H9 (cell line): ENCODE data around the gene CLCNKA. TPM values are rescaled to one million over a fixed set of nuclear protein-coding genes. Genes with fewer than 3 reads are reported as not detected.

Experiments
- DNase-seq: peaks from one replicate; pipeline ENCODE4 v3.0.0-alpha.2; 2017
- H2AFZ ChIP-seq: one replicate; pipeline ENCODE4 v1.6.1; 2013; ENCODE audit warnings: mild to moderate bottlenecking, low read length, control low read depth, moderate library complexity
- H2AK5ac ChIP-seq: 2 replicates; pipeline ENCODE4 v1.6.1; 2013; ENCODE audit warnings: low read length, control low read depth, mixed read lengths; ENCODE audit not compliant: insufficient read length
- H2BK120ac ChIP-seq: one replicate; pipeline ENCODE4 v1.6.1; 2013; ENCODE audit warnings: low read depth, mild to moderate bottlenecking, low read length, control low read depth, inconsistent platforms; ENCODE audit not compliant: poor library complexity, severe bottlenecking
- H2BK12ac ChIP-seq: 2 replicates; pipeline ENCODE4 v1.6.1; 2013; ENCODE audit warnings: low read length, control low read depth, mixed read lengths, low read depth; ENCODE audit not compliant: insufficient read length
- H2BK15ac ChIP-seq: 2 replicates; pipeline ENCODE4 v1.6.1; 2013; ENCODE audit warnings: low read depth, low read length, control low read depth
- H2BK20ac ChIP-seq: one replicate; pipeline ENCODE4 v1.6.1; 2013; ENCODE audit warnings: low read depth, mild to moderate bottlenecking, low read length, control low read depth, inconsistent platforms; ENCODE audit not compliant: poor library complexity, severe bottlenecking
- H2BK5ac ChIP-seq: 2 replicates; pipeline ENCODE4 v1.6.1; 2013; ENCODE audit warnings: low read length, control low read depth, mixed read lengths; ENCODE audit not compliant: insufficient read length
- H3K14ac ChIP-seq: 2 replicates; pipeline ENCODE4 v1.6.1; 2013; ENCODE audit warnings: low read length, control low read depth; ENCODE audit not compliant: insufficient read depth
- H3K18ac ChIP-seq: 2 replicates; pipeline ENCODE4 v1.6.1; 2013; ENCODE audit warnings: low read depth, mild to moderate bottlenecking, mixed read lengths, low read length, control low read depth; ENCODE audit not compliant: insufficient read length
- H3K23ac ChIP-seq: 2 replicates; pipeline ENCODE4 v1.6.1; 2013; ENCODE audit warnings: low read length, control low read depth, mixed read lengths, low read depth; ENCODE audit not compliant: insufficient read length
- H3K23me2 ChIP-seq: 2 replicates; pipeline ENCODE4 v1.6.1; 2013; ENCODE audit warnings: low read depth, mild to moderate bottlenecking, mixed read lengths, low read length, control low read depth; ENCODE audit not compliant: insufficient read length, poor library complexity, severe bottlenecking
- H3K27ac ChIP-seq: 2 replicates; pipeline ENCODE4 v1.5.1; 2013; ENCODE audit warnings: low read length, control low read depth, mixed read lengths, low read depth; ENCODE audit not compliant: insufficient read length
- H3K27me3 ChIP-seq: 2 replicates; pipeline ENCODE4 v1.6.1; 2013; ENCODE audit warnings: low read length, control low read depth, inconsistent platforms; ENCODE audit not compliant: insufficient read depth
- H3K4ac ChIP-seq: 2 replicates; pipeline ENCODE4 v1.6.1; 2013; ENCODE audit warnings: low read depth, mild to moderate bottlenecking, control low read depth, inconsistent platforms, low read length, moderate library complexity
- H3K4me1 ChIP-seq: 2 replicates; pipeline ENCODE4 v1.6.1; 2013; ENCODE audit warnings: low read length, control low read depth, inconsistent platforms; ENCODE audit not compliant: insufficient read depth
- H3K4me2 ChIP-seq: 2 replicates; pipeline ENCODE4 v1.6.1; 2013; ENCODE audit warnings: low read length, control low read depth, mixed read lengths; ENCODE audit not compliant: insufficient read length, insufficient read depth
- H3K56ac ChIP-seq: 2 replicates; pipeline ENCODE4 v1.6.1; 2013; ENCODE audit warnings: low read depth, mild to moderate bottlenecking, mixed read lengths, low read length, control low read depth; ENCODE audit not compliant: insufficient read length
- H3K79me1 ChIP-seq: 2 replicates; pipeline ENCODE4 v1.6.1; 2013; ENCODE audit warnings: low read depth, mild to moderate bottlenecking, moderate library complexity, low read length, control low read depth, inconsistent platforms; ENCODE audit not compliant: insufficient read depth, poor library complexity, severe bottlenecking
- H3K79me2 ChIP-seq: 2 replicates; pipeline ENCODE4 v1.6.1; 2013; ENCODE audit warnings: low read length, control low read depth, inconsistent platforms; ENCODE audit not compliant: insufficient read depth
- H3K9ac ChIP-seq: 2 replicates; pipeline ENCODE4 v1.6.1; 2013; ENCODE audit warnings: low read length, control low read depth, mixed read lengths; ENCODE audit not compliant: insufficient read length; ENCODE audit errors: extremely low read depth
- H3K9me3 ChIP-seq: one replicate; pipeline ENCODE4 v1.6.1; 2013; ENCODE audit warnings: low read depth, low read length, inconsistent platforms; ENCODE audit not compliant: control insufficient read depth
- H3T11ph ChIP-seq: one replicate; pipeline ENCODE4 v1.6.1; 2013; ENCODE audit warnings: mild to moderate bottlenecking, low read length, control low read depth, inconsistent platforms
- H4K20me1 ChIP-seq: one replicate; pipeline ENCODE4 v1.6.1; 2013; ENCODE audit not compliant: control insufficient read depth, insufficient read length, insufficient read depth
- H4K5ac ChIP-seq: 2 replicates; pipeline ENCODE4 v1.6.1; 2013; ENCODE audit warnings: low read depth, mild to moderate bottlenecking, mixed read lengths, low read length, control low read depth; ENCODE audit not compliant: insufficient read length
- H4K8ac ChIP-seq: replicated peaks from 2 replicates; pipeline ENCODE4 v1.6.1; 2013; ENCODE audit warnings: low read length, control low read depth, mixed read lengths, low read depth; ENCODE audit not compliant: insufficient read length
- H4K91ac ChIP-seq: 2 replicates; pipeline ENCODE4 v1.6.1; 2013; ENCODE audit warnings: low read depth, mild to moderate bottlenecking, moderate library complexity, mixed read lengths, low read length, control low read depth; ENCODE audit not compliant: insufficient read length
- H3K27ac Mint-ChIP-seq, 3 experiments: 2 replicates in 2 of 3; 3 replicates in 1 of 3; pipeline ENCODE4 v1.8.0; 2020 to 2021; ENCODE audit warnings: mixed read lengths in 3 of 3, mild to moderate bottlenecking in 1 of 3, moderate library complexity in 1 of 3
- H3K27me3 Mint-ChIP-seq: 2 replicates; pipeline ENCODE4 v1.8.0; 2021; ENCODE audit warnings: low read depth, mild to moderate bottlenecking, moderate library complexity, mixed read lengths
- H3K36me3 Mint-ChIP-seq, 3 experiments: 2 replicates in 2 of 3; 3 replicates in 1 of 3; pipeline ENCODE4 v1.8.0; 2020 to 2021; ENCODE audit warnings: low read depth in 3 of 3, mixed read lengths in 3 of 3; ENCODE audit not compliant: insufficient read depth in 1 of 3
- H3K4me1 Mint-ChIP-seq, 2 experiments: 2 replicates each; pipeline ENCODE4 v1.8.0; 2020; ENCODE audit warnings: mixed read lengths in 2 of 2
- H3K4me3 Mint-ChIP-seq, 2 experiments: 2 replicates in 1 of 2; 3 replicates in 1 of 2; pipeline ENCODE4 v1.8.0; 2020 to 2021; ENCODE audit warnings: mild to moderate bottlenecking in 2 of 2, mixed read lengths in 2 of 2, moderate library complexity in 1 of 2
- H3K9me3 Mint-ChIP-seq, 2 experiments: 2 replicates in 1 of 2; 3 replicates in 1 of 2; pipeline ENCODE4 v1.8.0; 2020; ENCODE audit warnings: mild to moderate bottlenecking in 2 of 2, mixed read lengths in 2 of 2, moderate library complexity in 1 of 2
- CTCF ChIP-seq: fragments of 200-600 bp; sonication (generic); conservative IDR thresholded peaks from 3 replicates; pipeline ENCODE4 v1.8.0; 2021; ENCODE audit warnings: antibody characterized with exemption, mild to moderate bottlenecking
- WGBS: extraction: QIAGEN DNeasy Blood & Tissue Kit; methylation state at CpG from one replicate; pipeline ENCODE4 v1.1.7; 2013; ENCODE audit warnings: missing lambda C conversion rate, low lambda C conversion rate, mixed read lengths; ENCODE audit not compliant: insufficient read length; ENCODE audit errors: extremely low coverage; 5-methylcytosine and 5-hydroxymethylcytosine counted together
- total RNA-seq: library from RNA; stranded (reverse); gene quantifications from 2 replicates; pipeline ENCODE4 v1.2.1, GENCODE V29; 2021

CLCNKA gene
- total RNA-seq, 1 experiment from 2014 or later: 0.98 TPM

GRCh38 chr1:15991427-15992186 lies 30.2 kb upstream of the CLCNKA start:
- no peaks in the 10 kb centered on the region for H3K79me1 ChIP-seq
- no peak overlapping the region for H3K27ac Mint-ChIP-seq

More at GRCh38 chr1:15991427-15992186, 30.2 kb upstream of the CLCNKA start:
- H4K91ac ChIP-seq: no peak overlapping the region
- H4K8ac ChIP-seq: no peak overlapping the region
- no peaks in the 10 kb centered on the region for H4K20me1 ChIP-seq
- DNase-seq: no peak
- no peak overlapping the region for H3K4me3 Mint-ChIP-seq
- no peak overlapping the region for H2BK20ac ChIP-seq
- no peak overlapping the region for H2AFZ ChIP-seq
- no peak overlapping the region for H2AK5ac ChIP-seq
- peaks cover 4% of the 10 kb centered on the region for H3K27me3 Mint-ChIP-seq
- H3K4me2 ChIP-seq: no peak overlapping the region
- H3K23ac ChIP-seq: no peak overlapping the region
- H3K4ac ChIP-seq: no peak overlapping the region
- no peaks in the 10 kb centered on the region for H3K36me3 Mint-ChIP-seq
- H4K5ac ChIP-seq: no peak overlapping the region
- no peak overlapping the region for H2BK15ac ChIP-seq
- no peak for TF ChIP-seq CTCF
- no peaks in the 10 kb centered on the region for H3K4me1 ChIP-seq
- H3K23me2 ChIP-seq: no peaks in the 10 kb centered on the region
- H3K9me3 Mint-ChIP-seq: no peaks in the 10 kb centered on the region
- no peak overlapping the region for H2BK12ac ChIP-seq
- H2BK120ac ChIP-seq: no peak overlapping the region
- H3T11ph ChIP-seq: no peak overlapping the region
- H3K4me1 Mint-ChIP-seq: no peaks in the 10 kb centered on the region
- H3K9ac ChIP-seq: no peak overlapping the region
- no peaks in the 10 kb centered on the region for H3K79me2 ChIP-seq
- no peak overlapping the region for H3K18ac ChIP-seq
- H3K9me3 ChIP-seq: no peaks in the 10 kb centered on the region
- no peak overlapping the region for H3K56ac ChIP-seq
- H3K27me3 ChIP-seq: no peaks in the 10 kb centered on the region
- H3K27ac ChIP-seq: no peak overlapping the region
- no peak overlapping the region for H2BK5ac ChIP-seq
- no peak overlapping the region; the same call in 1 of the 2 replicates for H3K14ac ChIP-seq
- WGBS: no CpG with 5 or more reads among the region's 11 CpGs
